H7 (cell line): ENCODE data around the gene ADAMTS14. TPM values are rescaled to one million over a fixed set of nuclear protein-coding genes. Genes with fewer than 3 reads are reported as not detected.
"Not testable (repeated sequence)": the region's sequence is repeated elsewhere in the genome, so short reads cannot be mapped to it uniquely, and the experiment has no call there.

Experiments used
- DNase-seq: peaks from one replicate; pipeline ENCODE4 v3.0.0; 2012
- H3K27me3 ChIP-seq: 2 replicates; pipeline ENCODE4 v1.6.0; 2011; ENCODE audit warnings: mild to moderate bottlenecking, low read length; ENCODE audit not compliant: control insufficient read depth, insufficient read depth
- H3K36me3 ChIP-seq: replicated peaks from 2 replicates; pipeline ENCODE4 v1.5.1; 2011; ENCODE audit warnings: low read length; ENCODE audit not compliant: control insufficient read depth, insufficient read depth
- H3K4me3 ChIP-seq: 2 replicates; pipeline ENCODE4 v1.5.1; 2011; ENCODE audit warnings: low read depth, mild to moderate bottlenecking, control low read depth, low read length, moderate library complexity; ENCODE audit not compliant: insufficient read depth
- total RNA-seq: library from RNA; depleted of rRNA; stranded (reverse); fragments of >200 nt; shearing (Covaris generic); gene quantifications from 2 replicates; pipeline ENCODE4 v1.2.3, GENCODE V29; 2014

The ADAMTS14 gene
- total RNA-seq, 1 experiment from 2014 or later = 1.1 TPM

GRCh38 chr10:70761727-70762350, 89.5 kb downstream of the ADAMTS14 start:
- Histone ChIP-seq H3K36me3 (no peaks in the 10 kb centered on the region), H3K27me3 (no peaks in the 10 kb centered on the region), H3K4me3 (no peak overlapping the region)
- DNase-seq = no peak

- H3K36me3 ChIP-seq = no peaks in the 10 kb centered on the region
- no peak overlapping the region for H3K4me3 ChIP-seq
- no peak for DNase-seq
- no peaks in the 10 kb centered on the region for H3K27me3 ChIP-seq
Measured at GRCh38 chr10:70762441-70763175, 90.3 kb downstream of the ADAMTS14 start.

DNA sequence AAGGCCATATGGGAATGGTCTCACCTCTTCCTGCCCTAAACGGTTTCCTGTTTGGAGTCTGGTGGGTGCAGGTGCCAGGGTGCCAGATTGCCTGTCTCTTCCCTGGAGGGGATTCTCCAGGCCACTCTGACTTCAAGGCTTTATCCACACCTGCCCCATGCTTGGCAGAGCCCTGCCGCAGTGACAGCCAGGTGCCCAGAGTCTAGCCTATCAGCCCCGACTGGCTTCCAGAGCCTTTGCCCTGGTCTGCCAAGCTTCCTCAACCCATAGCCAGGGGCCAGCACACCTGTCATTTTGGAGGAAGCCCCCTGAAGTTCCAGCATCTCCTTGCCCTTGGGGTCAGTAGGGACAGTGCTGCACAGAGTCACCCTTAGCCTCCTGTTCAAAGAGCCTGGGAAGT, 91.3 kb downstream of the ADAMTS14 start:
- no peak for DNase-seq
- Histone ChIP-seq H3K27me3 (no peaks in the 10 kb centered on the region), H3K4me3 (no peak overlapping the region), H3K36me3 (no peaks in the 10 kb centered on the region)

DNA sequence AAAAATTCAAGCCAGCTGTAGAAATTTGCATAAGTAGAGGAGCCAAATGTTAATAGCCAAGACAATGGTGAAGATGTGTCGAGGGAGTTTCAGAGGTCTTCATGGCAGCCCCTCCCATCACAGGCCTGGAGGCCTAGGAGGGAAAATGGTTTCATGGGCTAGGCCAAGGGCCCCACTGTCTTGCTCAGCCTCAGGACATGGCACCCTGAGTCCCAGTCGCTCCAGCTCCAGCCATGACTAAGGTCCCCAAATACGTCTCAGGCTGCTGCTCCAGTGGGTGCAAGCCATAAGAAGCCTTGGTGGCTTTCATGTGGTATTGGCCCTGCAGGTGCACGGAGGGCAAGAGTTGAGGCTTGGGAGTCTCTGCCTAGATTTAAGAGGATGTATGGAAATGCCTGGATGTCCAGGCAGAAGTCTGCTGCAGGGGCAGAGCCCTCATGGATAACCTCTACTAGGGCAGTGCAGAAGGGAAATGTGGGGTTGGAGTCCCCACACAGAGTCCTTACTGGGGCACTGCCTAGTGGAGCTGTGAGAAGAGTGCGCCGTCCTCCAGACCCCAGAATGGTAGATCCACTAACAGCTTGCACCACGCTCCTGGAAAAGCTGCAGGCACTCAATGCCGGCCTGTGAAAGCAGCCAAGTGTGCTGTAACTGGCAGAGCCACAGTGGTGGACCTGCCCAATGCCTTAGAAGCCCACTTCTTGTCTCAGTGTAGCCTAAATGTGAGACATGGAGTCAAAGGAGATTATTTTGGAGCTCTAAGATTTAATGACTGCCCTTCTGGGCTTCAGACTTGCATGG, 93.7 kb downstream of the ADAMTS14 start:
- H3K36me3 ChIP-seq = no peaks in the 10 kb centered on the region
- DNase-seq = no peak
- H3K27me3 ChIP-seq = no peaks in the 10 kb centered on the region
- H3K4me3 ChIP-seq = no peak overlapping the region

DNA sequence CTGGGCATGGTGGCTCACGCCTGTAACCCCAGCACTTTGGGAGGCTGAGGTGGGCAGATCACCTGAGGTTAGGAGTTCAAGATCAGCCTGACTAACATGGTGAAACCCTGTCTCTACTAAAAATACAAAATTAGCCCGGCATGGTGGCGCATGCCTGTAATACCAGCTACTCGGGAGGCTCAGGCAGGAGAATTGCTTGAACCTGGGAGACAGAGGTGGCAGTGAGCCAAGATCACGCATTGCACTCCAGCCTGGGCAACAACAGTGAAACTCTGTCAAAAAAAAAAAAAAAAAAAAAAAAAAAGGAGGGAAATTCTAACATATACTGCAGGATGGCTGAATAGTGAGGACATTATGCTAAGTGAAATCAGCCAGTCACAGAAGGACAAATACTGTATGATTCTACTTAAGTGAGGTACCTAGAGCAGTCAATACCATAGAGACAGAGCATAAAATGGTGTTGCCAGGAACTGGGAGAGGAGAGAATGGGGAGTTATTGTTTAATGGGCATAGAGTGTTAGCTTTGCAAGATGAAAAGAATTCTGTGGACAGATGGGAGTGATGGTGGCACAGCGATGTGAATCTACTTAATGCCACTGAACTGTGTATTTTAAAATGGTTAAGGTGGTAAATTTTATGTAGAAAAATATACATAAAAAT, 95.8 kb downstream of the ADAMTS14 start:
- H3K4me3 ChIP-seq, H3K36me3 ChIP-seq, DNase-seq, H3K27me3 ChIP-seq: not testable (repeated sequence)

GRCh38 chr10:70769121-70769520, 96.8 kb downstream of the ADAMTS14 start:
- DNase-seq = no peak
- Histone ChIP-seq H3K27me3 (no peaks in the 10 kb centered on the region), H3K36me3 (no peaks in the 10 kb centered on the region), H3K4me3 (no peak overlapping the region)

DNA sequence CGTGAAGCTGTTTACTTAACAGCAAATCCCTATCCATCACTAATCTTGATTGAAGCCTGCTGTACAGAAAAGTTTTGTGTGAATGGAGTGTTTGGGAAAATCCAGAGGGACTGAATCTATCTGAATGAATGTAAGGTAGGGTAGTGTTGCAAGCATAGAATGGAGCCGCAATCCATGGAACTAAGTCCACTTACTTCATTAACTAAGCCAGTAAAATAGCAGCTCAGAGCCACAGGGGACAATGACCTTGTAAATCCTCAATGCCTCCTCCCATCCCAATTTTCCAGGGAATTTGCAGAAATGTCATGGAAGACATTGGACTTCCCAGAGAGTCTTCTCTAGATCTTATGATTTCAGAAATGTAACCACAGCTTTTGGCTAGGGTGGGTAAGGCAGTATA, 97.7 kb downstream of the ADAMTS14 start:
- Histone ChIP-seq H3K4me3 (no peak overlapping the region), H3K27me3 (no peaks in the 10 kb centered on the region), H3K36me3 (no peaks in the 10 kb centered on the region)
- no peak for DNase-seq

DNA sequence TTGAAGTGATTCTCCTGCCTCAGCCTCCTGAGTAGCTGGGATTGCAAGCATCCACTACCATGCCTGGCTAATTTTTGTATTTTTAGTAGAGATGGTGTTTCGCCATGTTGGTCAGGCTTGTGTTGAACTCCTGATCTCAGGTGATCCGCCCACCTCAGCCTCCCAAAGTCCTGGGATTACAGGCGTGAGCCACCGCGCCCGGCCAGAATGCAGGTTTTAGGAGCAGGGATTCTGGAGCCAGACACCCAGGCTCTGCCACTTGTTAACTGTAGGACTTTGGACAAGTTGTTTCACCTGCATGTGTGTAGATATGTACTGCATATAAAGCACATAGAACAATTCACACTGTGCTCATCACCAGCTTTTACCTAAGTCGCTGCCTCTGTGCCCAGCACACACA, 98.2 kb downstream of the ADAMTS14 start:
- not testable (repeated sequence) for H3K27me3 ChIP-seq, H3K4me3 ChIP-seq, DNase-seq, H3K36me3 ChIP-seq

- Histone ChIP-seq H3K36me3 (no peaks in the 10 kb centered on the region), H3K4me3 (no peak overlapping the region), H3K27me3 (no peaks in the 10 kb centered on the region)
- no peak for DNase-seq
Measured at GRCh38 chr10:70771311-70772194, 99.2 kb downstream of the ADAMTS14 start.

- peak; percentile 16 for DNase-seq
- Histone ChIP-seq H3K36me3 (no peaks in the 10 kb centered on the region), H3K27me3 (no peaks in the 10 kb centered on the region), H3K4me3 (no peak overlapping the region)
Measured at GRCh38 chr10:70772627-70773026, 100.3 kb downstream of the ADAMTS14 start.

- Histone ChIP-seq H3K27me3 (no peaks in the 10 kb centered on the region), H3K4me3 (no peak overlapping the region), H3K36me3 (no peaks in the 10 kb centered on the region)
- DNase-seq = no peak
Measured at GRCh38 chr10:70773461-70773860, 101.2 kb downstream of the ADAMTS14 start.

DNA sequence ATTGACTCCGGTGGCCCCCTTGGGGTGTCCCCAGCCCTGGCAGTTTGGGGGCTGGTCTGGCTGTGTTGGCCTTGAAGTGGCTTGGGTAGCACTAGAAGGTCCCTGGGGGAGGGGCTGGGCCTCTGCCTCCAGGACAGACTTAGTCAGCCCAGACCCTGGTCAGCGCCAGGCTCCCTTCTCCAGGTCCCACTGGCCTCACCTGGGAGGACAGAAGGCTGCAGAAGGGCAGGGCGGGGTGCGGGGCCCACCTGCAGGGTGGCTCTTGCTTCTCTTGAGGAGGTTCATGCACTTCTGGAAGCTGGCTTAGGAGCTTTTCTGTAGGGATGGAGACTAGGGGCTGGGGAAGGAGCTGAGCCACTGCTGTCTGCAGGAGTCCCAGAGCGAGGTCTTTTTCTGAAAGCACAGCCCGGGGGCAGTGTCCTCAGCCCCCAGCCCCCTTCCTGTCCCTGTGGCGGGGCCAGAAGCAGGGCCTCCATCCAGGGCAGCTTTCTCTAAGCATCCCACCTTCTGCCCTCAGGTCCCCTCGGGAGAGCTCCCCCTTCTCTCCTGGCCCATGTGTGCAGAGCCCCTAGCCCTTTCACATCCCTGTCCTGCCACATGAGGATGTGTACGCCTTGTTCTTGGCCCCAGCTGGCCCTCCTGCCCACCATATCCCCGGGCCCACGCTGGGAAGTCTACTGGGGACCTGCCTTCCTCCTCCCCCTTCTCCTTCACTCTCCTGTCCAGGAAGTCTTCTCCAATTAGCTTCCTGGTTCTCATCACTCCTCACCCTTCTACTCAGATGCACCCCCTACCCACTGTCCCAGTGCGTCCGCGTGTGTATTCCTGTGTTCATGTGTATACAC, 101.9 kb downstream of the ADAMTS14 start:
- no peak overlapping the region for H3K4me3 ChIP-seq
- no peaks in the 10 kb centered on the region for H3K27me3 ChIP-seq
- peak; percentile 45 for DNase-seq
- H3K36me3 ChIP-seq = no peaks in the 10 kb centered on the region
